Measurements from ENCODE around the gene SHISA8. TPM values are rescaled to one million over a fixed set of nuclear protein-coding genes. Genes with fewer than 3 reads are reported as not detected.

SHISA8 gene
- polyA plus RNA-seq, 10 donors, result 0.12 to 0.28 (median 0.14) TPM; not detected in 7

- DNase-seq, result no peak
Observed at GRCh38 chr22:41934284-41935014, 19.6 kb upstream of the SHISA8 start.

GRCh38 chr22:41933411-41934177, 18.7 kb upstream of the SHISA8 start:
- no peak for DNase-seq

GRCh38 chr22:41932353-41932752, 17.5 kb upstream of the SHISA8 start:
- DNase-seq, result no peak

GRCh38 chr22:41931701-41932269, 16.9 kb upstream of the SHISA8 start:
- DNase-seq, result no peak

GRCh38 chr22:41929418-41929810, 14.5 kb upstream of the SHISA8 start:
- DNase-seq, result no peak

GRCh38 chr22:41928593-41929417, 13.9 kb upstream of the SHISA8 start:
- no peak for DNase-seq

GRCh38 chr22:41927813-41928212, 12.9 kb upstream of the SHISA8 start:
- no peak for DNase-seq

GRCh38 chr22:41925783-41926460, 11.0 kb upstream of the SHISA8 start:
- DNase-seq, result peak in 1 of 3 donors; percentile 71

- no peak for DNase-seq
Observed at GRCh38 chr22:41923595-41924276, 8.9 kb upstream of the SHISA8 start.

- no peak for DNase-seq
Observed at GRCh38 chr22:41922940-41923594, 8.2 kb upstream of the SHISA8 start.

- DNase-seq, result no peak
Observed at GRCh38 chr22:41922328-41922727, 7.5 kb upstream of the SHISA8 start.

GRCh38 chr22:41920271-41920976, 5.5 kb upstream of the SHISA8 start:
- no peak for DNase-seq

- peak in 1 of 3 donors; percentile 64 for DNase-seq
Observed at GRCh38 chr22:41919357-41920224, 4.7 kb upstream of the SHISA8 start.

- peak in 1 of 3 donors; percentile 75 for DNase-seq
Observed at GRCh38 chr22:41917903-41918791, 3.3 kb upstream of the SHISA8 start.

GRCh38 chr22:41917375-41917902, 2.6 kb upstream of the SHISA8 start:
- no peak for DNase-seq

GRCh38 chr22:41916745-41917358, 2.0 kb upstream of the SHISA8 start:
- no peak for DNase-seq
